NCI-H1930 (cell line): Measurements from ENCODE around the gene PIK3CG.

Source experiments
- DNase-seq, 2 experiments: peaks; one replicate each; lab custom pipeline; 2025; lab: John Stamatoyannopoulos, UW

PIK3CG gene

GRCh38 chr7:106858618-106859532, 6.2 kb upstream of the PIK3CG start:
- no peak for DNase-seq

DNA sequence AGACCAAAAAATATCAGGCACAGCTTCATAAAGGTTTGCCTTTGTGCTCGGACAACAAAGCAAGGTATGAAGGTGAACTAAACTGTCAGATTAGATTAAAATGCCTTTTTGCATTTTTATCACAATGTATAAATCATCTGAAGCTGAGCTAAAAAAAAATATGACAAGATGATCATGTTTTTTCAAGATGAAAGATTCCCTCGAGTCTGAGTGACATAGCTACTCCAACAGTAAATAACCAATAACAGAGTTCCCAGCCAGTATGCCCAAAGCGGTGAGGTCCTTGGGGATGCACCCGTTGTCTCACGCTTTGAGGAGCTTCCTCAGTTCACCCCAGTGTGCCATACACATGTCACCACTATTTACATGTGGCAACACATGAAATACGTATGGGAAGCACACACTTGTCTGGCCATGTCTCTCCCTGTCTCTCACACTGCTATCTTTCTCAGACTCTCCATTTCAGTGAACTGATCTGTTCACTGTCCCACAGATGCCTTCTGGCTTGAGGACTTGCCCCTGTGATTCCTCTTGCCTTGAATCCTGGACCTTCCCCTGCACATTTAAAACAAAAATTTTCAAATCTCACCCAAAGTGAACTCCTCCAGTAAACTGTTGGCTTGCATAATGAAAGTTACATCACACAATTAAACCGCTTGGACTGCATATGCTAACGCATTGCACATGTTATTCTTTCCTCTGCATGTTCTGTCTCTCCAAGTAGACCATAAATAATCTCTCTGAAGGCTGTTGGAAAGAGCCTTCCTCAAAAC, 2.6 kb upstream of the PIK3CG start:
- no peak for DNase-seq

GRCh38 chr7:106863274-106863997, 1.6 kb upstream of the PIK3CG start:
- no peak for DNase-seq

DNA sequence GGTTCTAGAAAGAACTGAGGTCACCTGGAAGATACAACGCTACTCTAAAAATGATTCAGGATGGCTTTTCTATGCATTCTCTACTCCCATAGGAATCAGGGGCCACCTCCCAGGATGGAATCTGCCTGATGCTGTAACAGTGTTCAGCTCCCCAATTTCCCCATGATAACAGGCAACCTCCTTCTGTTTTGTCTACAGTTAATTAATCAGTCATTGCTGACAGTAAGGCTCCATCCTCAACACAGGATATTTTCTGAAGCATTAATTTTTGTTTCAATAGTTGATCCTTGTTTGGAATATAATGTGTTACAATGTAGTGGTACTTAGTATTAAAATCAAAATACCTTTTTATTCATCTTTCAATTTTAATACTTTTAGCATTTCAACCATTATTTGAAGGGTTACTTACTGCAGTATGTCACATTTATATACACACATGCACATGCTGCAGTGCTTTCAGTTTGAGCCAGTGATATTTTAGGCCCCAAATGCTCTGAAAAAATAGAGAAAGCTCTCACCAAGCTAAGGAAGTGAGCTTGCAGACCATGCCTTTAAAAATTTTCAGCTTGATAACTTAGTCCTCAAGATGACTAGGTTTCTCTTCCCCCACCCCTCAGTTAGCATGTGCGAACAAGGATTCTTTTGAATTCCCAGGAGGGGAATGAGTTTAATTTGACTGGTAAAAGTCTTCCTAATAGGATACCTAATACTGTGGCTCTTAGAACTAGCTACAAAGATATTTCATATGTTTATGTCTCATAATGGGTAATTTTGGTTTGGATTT, 592 bp upstream of the PIK3CG start:
- no peak for DNase-seq

DNA sequence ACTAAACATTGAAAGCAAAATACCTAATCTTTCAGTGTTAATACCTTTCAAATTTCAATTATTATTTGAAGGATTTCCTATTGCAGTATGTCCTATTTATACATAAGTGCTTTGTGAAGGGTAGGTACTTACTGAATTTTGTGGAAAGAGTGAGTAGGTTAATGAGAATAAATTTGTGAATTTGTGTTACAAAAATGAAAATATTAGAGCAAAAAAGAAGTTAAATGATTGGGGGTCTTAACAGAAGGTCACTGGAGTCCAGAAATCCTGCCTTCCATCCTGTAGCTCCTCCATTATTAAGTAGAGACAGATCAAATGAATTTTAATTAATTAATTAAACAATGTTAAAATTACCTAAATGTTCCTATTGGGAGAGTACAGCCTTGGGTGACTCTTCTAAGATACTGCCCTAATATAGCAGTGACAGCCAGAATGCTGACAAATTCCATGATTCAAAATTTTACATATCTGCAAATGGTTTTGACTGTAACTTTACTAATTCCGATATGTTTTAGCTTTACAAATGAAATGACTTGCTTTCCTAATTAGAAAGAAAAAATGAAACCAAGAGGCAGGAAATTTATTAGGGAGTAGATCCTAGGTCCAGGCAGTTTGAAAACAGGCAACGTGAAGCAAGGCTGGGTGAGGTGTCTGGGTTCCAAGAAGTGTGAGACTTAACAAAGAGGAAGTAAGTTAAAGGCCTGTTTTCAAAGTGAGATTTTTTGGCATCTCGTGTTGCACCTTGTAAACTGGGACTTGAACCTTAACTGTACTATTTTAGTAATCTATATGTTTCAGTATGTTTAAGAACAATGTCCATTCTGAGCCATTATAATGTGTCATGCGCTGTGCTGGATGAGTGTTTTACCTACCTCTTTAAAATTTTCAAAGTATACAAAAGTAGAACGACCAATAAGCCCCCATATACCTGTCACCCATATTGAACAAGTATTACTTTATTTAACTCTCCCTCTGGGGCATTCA, 1.5 kb downstream of the PIK3CG start:
- no peak for DNase-seq

DNA sequence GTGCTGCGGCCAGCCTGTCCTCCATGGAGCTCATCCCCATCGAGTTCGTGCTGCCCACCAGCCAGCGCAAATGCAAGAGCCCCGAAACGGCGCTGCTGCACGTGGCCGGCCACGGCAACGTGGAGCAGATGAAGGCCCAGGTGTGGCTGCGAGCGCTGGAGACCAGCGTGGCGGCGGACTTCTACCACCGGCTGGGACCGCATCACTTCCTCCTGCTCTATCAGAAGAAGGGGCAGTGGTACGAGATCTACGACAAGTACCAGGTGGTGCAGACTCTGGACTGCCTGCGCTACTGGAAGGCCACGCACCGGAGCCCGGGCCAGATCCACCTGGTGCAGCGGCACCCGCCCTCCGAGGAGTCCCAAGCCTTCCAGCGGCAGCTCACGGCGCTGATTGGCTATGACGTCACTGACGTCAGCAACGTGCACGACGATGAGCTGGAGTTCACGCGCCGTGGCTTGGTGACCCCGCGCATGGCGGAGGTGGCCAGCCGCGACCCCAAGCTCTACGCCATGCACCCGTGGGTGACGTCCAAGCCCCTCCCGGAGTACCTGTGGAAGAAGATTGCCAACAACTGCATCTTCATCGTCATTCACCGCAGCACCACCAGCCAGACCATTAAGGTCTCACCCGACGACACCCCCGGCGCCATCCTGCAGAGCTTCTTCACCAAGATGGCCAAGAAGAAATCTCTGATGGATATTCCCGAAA, 2.7 kb downstream of the PIK3CG start:
- no peak for DNase-seq

DNA sequence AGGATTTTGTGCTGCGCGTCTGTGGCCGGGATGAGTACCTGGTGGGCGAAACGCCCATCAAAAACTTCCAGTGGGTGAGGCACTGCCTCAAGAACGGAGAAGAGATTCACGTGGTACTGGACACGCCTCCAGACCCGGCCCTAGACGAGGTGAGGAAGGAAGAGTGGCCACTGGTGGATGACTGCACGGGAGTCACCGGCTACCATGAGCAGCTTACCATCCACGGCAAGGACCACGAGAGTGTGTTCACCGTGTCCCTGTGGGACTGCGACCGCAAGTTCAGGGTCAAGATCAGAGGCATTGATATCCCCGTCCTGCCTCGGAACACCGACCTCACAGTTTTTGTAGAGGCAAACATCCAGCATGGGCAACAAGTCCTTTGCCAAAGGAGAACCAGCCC, 3.3 kb downstream of the PIK3CG start:
- DNase-seq = no peak

DNA sequence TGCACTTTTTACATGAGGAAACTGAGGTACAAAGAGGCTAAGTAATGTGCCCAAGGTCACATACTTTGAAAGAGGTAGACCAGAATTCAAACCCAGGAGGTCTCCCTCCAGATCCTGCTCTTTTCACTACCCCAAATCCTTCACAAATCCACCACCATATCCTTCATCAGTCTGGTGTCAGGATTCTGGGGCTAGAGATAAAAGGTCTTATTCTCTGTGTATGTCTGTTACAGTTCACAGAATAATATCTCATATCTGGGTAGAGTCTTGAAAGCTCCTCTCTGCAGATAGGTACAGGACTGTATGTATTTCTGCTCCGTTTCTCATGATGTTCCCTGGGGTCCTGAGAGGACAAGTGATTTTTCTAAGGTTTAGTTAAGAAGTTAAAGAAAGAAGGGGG, 4.9 kb downstream of the PIK3CG start:
- no peak for DNase-seq

DNA sequence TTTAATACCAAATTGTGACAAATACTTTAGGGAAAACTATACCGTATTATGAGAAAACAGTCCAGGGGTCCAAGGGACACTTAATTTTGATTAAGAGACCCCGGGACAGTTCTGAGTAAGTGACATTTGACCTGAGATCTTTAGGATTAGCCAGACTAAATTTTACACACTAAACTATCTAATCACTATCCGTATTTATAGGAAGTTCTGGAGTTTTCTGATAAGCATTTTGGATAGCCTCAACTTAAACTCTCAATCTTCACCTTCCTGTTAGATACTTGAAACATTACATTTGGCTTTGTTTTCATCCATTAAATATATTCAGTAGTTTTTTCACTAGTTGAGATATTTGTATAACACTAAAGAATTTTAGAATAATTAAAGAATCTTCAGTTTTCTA, 5.4 kb downstream of the PIK3CG start:
- DNase-seq = no peak

DNA sequence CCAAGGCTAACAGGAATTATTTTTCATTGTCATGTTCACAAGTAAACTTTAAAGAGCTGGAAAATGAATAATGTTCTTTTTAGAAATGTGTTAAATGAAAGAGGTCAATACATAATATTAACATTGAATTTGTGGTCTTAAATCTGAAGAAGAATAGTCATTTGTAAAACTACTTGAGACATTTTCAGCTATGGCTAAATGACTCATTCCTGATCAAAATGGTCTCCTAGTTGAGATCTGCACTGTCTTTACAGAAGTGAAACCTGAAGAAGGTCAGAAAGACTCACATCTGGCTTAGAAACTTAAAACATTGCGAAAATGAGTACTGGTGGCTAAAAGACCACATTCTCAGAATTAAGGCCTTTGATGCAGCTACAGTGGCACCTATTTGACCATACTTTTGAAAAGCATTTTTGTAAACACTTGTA, 5.9 kb downstream of the PIK3CG start:
- no peak for DNase-seq

GRCh38 chr7:106871793-106872571, 6.9 kb downstream of the PIK3CG start:
- no peak for DNase-seq

DNA sequence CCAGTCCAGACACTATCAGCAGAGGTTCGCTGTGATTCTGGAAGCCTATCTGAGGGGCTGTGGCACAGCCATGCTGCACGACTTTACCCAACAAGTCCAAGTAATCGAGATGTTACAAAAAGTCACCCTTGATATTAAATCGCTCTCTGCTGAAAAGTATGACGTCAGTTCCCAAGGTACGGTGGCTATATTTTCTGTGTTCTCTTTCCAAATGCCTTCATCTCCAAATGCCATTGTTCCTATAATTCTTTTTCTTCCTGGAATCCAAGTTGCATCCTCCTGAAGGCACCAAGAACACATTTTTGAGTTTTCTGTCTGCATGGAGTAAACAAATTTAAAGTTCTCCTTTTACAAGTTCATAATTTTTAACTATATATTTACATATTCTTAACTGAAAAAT, 7.7 kb downstream of the PIK3CG start:
- no peak for DNase-seq

GRCh38 chr7:106874076-106874475, 9.0 kb downstream of the PIK3CG start:
- DNase-seq = no peak

GRCh38 chr7:106875508-106875907, 10.4 kb downstream of the PIK3CG start:
- no peak for DNase-seq

- DNase-seq = no peak
These were observed 13.8 kb downstream of the PIK3CG start for GRCh38 chr7:106878748-106879439.

GRCh38 chr7:106881984-106882383, 16.9 kb downstream of the PIK3CG start:
- no peak for DNase-seq

DNA sequence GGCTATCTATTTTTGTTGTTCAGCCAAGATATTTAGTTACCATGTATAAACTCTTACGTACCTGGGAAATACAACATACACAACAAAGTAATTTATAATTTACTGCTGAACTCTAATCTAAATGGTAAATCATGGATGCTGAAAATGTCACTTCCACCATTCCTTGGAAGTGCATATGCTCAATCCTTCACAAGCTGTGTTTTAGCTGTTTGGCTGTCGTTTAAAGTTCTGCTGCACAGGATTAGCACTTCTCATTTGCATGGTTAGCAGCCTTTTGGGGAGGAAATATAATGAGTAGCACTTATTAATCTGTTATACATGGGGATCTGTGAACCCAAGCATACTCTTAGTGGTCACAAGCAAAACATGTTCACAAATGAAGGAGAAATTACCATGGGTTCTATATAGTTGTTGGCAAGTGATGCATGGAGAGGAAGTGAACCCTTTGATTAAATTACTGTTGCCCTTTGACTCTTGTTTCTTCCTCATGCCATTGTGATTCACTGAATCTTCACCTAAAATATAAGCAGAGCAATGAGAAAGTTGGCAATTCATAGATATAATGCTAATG, 18.5 kb downstream of the PIK3CG start:
- no peak for DNase-seq

- DNase-seq = no peak
These were observed 20.6 kb downstream of the PIK3CG start for GRCh38 chr7:106885652-106886051.
